ELF-1 (cell line): ENCODE measurements around the gene CATSPER3.
"Not testable (repeated sequence)": the region's sequence is repeated elsewhere in the genome, so short reads cannot be mapped to it uniquely, and the experiment has no call there.

Source experiments
- DNase-seq: peaks from one replicate; pipeline ENCODE4 v3.0.0-alpha.2; 2016; ENCODE audit warnings: low read depth, low spot score

CATSPER3 gene

DNA sequence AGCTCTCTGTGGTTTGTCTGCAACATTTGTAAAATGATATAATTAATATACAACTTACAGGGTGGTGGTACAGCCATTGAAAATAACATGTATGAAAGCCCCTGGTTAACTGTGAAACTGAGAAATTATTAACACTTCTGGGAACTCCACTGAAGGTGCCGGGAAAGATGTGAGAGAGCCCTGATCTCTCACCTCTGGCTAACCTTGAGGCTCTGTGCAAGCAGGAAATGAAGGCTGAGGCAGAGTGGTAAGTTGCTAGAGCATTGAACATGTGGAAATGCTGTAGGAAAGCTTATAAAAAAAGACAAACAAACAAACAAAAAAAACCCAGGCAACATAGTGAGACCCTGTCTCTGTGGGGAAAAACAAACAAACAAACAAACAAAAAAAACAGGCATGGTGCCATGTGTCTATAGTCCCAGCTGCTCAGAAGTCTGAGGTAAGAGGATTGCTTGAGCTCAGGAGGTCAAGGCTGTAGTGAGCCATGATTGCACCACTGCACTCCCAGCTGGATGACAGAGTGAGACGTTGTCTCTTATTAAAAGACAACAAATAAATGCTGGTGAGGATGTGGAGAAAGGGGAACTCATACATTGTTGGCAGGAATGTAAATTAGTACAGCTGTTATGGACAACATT is 7.5 kb downstream of the CATSPER3 start:
- DNase-seq = no peak

DNA sequence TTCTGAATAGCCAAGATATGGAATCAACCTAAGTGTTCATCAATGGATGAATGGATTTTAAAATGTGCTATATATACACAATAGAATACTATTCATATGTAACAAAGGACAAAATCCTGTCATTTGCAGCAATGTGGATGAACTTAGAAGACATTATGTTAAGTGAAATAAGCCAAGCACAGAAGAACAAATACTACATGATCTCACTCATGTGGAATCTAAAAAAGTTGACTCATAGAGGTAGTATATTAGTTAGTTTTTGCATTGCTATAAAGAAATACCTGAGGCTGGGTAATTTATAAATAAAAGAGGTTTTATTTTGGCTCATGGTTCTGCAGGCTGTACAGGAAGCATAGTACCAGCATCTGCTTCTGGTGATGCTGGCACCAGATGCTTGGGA is 8.1 kb downstream of the CATSPER3 start:
- no peak for DNase-seq

DNA sequence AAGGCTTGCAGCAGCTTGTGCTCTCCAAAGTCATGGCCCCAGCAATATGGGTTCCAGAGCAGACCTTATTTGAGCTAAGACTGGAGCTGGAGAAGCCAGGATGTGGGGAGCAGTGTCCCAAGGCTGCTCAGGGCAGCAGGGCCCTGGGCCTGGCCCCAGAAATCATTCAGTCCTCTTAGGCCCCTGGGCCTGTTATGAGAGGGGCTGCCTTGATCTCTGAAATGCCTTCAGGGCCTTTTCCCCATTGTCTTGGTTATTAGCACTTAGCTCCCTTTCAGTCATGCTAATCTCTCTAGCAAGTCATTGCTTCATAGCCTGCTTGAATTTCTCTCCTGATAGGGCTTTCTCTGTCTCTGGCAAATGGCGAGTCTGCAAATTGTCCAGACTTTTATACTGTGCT is 9.1 kb downstream of the CATSPER3 start:
- peak; percentile 22 for DNase-seq

DNA sequence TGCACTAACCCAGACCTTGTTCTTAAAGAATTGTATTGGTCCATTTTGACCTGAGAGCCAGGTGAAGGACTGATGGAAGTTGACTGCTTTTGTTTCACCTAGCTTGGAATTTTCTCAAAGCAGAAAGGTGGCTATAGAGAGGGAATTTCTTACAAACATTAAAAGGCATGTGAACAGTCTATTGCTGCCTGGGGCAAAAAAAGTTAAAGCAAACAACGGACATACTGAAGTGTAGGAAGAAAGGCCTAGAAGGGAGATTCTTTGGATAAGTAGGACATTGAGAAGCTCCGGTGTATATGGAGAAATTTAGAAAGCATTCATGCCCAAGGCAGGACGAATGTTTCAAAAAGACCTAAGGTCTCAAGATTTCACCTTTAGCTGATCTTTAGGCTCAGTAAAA is 11.7 kb downstream of the CATSPER3 start:
- no peak for DNase-seq

DNA sequence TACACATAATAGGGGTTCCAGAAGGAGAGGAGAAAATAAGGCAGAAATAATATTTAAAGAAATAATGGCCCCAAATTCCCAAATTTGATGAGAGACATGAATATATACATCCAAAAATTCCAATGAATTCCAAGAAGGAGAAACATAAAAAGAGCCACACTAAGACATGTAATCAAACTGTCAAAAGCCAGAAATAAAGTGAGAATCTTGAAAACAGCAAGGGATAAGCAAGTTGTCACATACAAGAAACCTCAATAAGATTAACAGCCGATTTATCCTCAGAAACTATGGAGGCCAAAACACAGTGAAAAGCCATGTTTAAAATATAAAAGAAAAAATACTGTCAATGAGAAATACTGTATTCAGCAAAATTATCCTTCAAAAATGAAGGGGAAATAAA is 14.5 kb downstream of the CATSPER3 start:
- DNase-seq = no peak

DNA sequence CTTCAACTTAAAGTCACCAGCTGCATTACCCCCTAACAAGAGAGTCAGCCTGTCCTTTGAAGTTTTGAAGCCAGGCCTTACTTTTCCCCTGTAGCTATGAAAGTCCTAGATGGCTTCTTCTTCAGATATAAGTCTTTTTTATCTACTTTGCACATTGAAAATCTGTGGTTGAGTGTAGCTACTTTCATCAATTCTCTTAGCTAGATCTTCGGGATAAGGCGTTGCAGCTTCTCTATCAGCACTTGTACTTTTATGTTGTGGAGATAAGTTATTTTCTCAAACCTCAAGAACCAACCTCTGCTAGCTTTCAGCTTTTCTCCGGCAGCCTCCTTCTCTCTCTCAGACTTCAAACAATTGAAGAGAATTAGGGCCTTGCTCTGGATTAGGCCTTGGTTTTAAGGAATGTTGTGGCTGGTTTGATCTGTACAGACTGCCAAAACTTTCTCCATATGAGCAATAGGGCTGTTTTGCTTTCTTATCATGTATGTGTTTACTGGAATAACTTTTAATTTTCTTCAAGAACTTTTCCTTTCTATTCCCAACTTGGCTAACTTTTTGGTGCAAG is 21.6 kb downstream of the CATSPER3 start:
- no peak for DNase-seq

DNA sequence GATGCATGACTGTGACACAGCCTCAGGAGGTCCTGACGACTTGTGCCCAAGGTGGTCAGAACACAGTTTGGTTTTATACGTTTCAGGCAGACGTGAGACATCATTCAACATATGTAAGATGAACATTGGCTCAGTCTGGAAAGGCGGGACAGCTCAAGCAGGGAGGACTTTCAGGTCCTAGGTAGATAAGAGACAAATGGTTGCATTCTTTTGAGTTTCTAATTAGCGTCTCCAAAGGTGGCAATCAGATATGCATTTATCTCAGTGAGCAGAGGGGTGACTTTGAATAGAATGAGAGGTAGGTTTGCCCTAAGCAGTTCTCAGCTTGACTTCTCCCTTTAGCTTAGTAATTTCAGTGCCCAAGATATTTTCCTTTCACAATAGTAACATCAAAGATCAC is 22.5 kb downstream of the CATSPER3 start:
- peak; percentile 18 for DNase-seq

DNA sequence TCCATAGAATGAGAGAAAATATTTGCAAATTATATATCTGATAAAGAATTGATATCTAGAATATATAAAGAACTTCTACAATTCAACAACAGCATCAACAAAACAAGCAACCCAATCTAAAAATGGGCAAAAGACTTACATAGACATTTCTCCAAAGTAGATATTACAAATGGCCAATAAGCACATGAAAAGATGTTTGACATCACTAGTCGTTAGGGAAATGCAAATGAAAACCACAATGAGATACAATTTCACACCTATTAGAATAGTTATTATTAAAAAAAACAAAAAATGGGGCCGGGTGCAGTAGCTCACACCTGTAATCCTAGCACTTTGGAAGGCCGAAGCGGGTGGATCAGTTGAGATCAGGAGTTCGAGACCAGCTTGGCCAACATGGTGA is 24.4 kb downstream of the CATSPER3 start:
- DNase-seq = no peak

DNA sequence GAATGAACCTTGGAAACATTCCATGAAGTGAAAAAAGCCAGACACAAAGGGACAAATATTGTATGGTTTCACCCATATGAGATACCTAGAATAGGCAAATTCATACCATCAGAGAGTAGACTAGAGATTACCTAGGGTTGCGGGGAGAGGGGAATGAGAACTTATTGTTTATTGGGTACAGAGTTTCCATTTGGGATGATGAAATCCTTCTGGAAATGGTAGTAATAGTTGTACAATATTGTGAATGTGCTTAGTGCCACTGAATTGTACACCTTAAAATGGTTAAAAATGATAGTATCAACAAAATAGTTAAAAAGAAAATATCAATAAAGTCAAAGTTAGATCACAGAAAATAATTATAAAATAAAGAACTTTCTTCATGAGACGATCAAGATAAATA is 25.5 kb downstream of the CATSPER3 start:
- DNase-seq = no peak

DNA sequence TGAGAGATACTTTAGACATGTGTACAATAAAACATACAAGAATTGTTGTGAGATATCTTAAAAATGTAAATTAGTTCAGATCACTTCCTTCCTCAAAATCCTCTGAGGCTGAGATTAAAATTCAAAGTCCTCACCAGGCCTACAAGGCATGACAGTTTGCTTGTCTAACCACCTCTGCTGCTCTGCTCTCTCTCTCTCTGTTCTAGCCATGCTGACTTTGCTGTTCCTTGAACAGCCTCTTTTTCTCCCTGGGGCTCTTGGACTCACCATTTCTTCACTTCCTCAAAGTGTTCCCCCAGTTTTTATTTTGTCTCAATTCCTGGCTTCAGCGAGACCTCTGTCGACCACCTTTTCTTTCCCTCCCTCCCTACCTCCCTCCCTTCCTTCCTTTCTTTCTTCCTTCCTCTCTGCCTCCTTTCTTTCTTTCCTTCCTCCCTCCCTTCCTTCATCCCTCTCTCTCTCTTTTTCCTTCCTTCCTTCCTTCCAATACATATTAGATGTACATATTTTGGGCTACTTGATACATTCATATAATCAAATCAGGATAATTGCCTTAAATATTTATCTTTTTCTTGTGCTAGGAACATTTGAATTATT is 27.0 kb downstream of the CATSPER3 start:
- DNase-seq = no peak

DNA sequence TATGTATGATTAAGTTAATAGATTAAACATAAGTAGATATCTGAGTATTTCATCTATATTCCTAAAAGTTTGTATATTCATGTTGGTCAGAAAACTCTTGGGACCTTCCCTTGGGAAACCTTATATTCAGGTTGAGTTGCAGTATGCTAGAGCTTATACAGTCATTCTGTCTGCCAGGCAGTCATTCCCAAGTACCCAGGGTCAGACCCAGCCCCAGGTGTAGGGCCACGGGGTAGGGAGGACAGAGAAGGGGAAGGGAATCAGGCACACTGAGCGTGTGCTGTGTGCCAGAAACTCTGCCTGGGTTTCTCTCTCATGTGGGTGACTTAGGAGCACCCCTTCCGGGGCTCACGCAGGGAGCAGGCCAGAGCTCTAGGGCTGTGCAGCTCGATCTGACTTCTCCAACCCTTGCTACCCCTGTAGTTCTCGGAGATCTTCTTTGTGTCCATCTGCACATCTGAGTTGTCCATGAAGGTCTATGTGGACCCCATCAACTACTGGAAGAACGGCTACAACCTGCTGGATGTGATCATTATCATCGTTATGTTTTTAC is 28.2 kb downstream of the CATSPER3 start:
- no peak for DNase-seq

DNA sequence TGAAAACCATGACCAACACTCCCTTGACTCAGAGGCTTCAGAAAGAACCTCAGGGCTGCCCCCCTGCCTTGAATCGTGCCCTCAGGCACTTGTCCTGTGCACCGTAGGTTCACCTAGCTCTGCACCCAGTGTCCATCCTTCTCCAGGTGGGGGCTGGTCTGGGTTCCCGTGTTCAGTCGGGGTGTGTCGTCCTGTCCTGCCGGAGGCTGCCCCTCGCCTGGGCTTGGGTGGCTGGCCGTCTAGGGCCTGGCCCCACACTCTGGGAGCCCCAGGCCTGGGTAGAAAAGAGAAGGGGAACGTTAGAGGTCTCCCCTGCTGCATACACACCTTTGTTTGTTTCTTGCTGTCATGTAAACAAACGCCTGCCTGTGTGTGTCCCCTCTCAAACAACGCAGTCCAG is 29.3 kb downstream of the CATSPER3 start:
- DNase-seq = peak; percentile 18

DNA sequence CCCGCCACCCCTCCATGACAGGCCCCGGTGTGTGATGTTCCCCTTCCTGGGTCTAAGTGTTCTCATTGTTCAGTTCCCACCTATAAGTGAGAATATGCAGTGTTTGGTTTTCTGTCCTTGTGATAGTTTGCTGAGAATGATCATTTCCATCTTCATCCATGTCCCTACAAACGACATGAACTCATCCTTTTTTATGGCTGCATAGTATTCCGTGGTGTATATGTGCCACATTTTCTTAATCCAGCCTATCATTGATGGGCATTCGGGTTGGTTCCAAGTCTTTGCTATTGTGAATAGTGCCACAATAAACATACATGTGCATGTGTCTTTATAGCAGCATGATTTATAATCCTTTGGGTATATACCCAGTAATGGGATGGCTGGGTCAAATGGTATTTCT is 30.4 kb downstream of the CATSPER3 start:
- not testable (repeated sequence) for DNase-seq

DNA sequence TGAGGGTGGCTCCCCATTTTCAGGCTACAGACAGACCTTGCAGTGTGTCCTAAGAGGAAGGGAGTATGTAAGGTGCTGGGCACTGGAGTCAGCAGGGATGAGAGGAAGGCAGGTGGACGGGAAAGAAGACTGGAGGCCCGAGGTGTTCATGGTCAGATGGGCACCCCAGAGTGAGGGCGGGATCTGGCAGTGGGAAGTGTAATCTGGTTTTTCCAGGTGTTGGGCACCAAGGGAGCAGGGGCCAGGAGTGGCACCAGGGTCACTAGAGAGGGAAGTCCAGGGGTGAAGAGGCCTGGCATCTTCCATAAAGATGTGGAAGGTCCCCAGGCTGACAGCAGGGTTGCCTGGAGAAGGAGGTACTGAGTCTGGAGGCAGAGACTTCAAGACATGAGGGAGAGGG is 36.7 kb downstream of the CATSPER3 start:
- no peak for DNase-seq

DNA sequence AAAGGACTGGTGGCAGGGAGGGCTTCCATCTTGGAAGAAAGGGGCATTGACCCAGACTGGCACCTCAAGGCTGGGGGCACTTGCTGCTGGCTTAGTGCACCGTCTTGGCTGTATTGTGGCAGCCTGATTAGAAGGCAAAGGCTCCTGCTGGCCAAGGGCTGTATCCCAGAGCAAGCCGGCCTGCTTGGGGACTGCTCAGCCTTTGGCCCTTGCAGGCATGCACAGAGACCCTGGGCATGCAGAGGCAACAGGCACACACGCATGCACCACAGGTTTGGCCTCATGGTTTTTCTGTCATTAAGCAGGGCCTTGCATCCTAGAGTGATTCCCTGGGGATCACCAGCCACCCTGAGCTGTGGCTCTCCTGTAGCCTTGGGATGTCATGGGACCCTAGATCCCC is 37.4 kb downstream of the CATSPER3 start:
- no peak for DNase-seq

DNA sequence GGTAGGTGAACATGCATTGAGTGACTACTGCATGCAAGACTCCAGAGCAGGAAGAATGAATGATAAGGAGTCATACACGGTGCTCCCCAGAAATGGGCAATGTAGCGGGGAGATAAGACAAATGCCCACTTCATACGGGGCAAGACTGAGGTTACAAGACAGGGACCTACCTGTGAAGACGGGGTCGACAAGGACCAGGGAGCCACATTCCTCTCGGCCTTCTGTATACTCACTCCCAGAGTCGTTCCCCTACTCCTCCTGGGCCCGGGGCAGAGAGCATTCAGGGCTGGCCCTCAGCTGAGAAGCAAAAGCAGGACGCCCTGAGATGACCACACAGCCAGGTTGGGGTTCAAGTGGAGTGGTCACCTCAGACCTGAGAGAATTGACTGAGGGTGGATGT is 39.6 kb downstream of the CATSPER3 start:
- no peak for DNase-seq

DNA sequence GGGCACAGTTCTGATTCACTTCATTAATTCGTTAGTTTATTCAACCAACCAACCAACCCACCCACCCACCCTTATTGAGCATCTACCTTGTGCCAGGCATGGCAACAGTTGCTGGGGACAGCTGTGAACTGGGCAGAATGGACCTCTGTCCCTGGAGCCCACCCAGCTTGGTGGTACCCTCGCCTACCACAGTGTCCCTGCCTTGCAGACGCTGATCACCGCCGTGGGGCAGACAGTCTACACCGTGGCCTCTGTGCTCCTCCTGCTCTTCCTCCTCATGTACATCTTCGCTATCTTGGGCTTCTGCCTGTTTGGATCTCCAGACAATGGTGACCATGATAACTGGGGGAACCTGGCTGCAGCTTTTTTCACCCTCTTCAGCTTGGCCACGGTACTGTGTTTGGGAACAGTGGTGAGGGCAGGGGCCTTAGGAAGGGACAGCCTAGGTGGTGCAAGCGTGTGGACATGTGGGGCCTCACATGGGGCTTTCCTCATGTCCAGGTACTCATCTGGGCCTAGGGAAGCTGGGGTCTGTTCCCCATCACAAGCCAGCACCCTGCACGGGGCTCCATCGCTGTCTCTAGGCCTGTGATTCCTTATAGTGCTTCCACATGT is 40.1 kb downstream of the CATSPER3 start:
- DNase-seq = no peak

DNA sequence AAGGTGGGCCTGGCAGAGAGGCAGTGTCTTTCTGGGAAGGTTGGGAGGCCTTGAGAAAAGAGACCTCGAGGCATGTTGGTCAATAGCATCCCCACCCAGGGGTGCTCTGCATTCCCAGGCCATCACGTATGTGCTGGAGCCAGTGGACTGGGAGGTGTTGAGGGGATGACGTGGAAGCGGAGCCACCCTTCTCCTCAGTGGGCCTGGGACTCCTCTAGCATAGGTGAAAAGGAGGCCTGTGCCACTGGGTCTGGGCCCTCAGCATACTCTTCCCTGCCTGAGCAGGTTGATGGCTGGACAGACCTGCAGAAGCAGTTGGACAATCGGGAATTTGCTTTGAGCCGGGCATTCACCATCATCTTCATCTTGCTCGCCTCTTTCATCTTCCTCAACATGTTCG is 40.8 kb downstream of the CATSPER3 start:
- no peak for DNase-seq

DNA sequence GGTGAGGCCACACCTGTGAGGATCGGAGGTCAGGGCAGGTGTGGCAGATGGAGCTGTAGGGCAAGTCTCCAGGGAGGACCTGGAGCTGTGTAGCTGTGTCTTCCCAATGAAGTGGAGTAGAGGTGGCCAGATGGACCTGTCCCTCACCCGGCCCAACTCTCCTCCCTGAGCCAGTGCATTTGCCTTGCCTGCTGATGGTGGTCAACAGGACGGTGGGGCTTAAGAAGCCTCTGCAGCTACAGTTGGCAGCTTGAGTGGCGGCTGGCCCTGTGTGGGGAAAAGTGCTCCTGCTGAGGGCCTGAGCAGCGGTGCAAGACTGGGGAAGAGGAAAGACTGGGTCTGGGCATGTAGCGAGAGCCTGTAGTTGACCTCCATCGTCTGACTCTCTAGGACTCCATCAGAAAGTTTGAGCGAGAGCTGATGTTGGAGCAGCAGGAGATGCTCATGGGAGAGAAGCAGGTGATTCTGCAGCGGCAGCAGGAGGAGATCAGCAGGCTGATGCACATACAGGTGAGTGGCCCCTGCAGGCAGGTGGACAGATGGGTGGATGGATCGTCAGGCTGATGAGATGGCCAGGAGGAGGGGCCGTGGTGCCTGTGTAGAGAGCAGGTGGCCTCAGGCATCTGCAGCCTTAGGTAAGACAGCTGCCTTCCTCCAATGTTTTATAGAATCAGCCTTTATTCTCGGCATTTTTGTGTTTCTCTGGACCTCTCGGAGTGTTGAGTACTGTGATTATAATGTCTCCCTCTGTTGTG is 41.5 kb downstream of the CATSPER3 start:
- DNase-seq = no peak

DNA sequence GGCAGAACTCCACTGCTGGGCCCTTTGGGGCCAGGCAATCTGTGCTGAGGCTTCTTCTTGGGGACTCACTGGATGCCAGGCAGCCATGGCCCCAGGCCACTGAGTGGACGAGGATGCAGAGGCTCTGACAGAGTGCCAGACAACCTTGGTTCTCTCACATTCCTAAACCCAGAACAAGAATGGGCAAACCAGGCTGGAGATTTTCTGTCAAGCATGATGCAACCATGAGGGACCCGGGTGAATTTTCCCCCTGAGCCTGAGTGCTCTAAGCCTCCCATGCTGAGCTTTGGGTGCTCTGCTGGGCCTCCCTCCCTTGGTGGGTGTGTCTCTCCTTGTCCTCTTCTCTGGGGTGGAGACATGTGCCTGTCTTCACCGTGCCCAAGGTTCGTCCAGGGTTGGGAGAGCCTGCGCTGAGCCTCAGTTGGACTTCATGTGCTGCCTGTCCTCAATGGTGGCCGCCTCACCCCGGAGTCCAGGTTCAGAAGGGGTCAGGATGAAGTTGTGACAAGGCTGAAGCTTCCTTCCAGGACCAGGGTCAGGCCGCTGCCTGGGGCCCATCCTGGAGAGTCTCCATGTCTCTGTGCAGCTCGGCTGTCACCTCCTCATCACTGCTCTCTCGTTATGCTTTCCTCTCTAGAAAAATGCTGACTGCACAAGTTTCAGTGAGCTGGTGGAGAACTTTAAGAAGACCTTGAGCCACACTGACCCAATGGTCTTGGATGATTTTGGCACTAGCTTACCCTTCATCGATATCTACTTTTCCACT is 42.2 kb downstream of the CATSPER3 start:
- no peak for DNase-seq
